H1 (cell line): ENCODE results near the gene NUFIP2. TPM values are rescaled to one million over a fixed set of nuclear protein-coding genes. Genes with fewer than 3 reads are reported as not detected.

ENCODE experiments used
- CTCF ChIA-PET: fragments of 300-600 bp; sonication (Branson Sonifier 250); formaldehyde crosslinking; loops from one replicate; lab custom pipeline; 2021; ENCODE audit not compliant: partially characterized antibody; lab: Charles Lee
- POLR2A ChIA-PET: fragments of 300-600 bp; sonication (Branson Sonifier 250); formaldehyde crosslinking; loops from one replicate; lab custom pipeline; 2021; ENCODE audit warnings: inconsistent platforms; ENCODE audit not compliant: partially characterized antibody; lab: Charles Lee
- DNase-seq, 2 experiments: peaks; one replicate each; pipeline versions ENCODE4 v3.0.0 to v3.0.0-alpha.2; 2010 to 2022; ENCODE audit warnings: low spot score in 2 of 2, low read depth in 1 of 2, mixed read lengths in 1 of 2
- FAIRE-seq: peaks from 2 replicates; lab custom pipeline; 2011; peaks lifted over from hg19 to GRCh38; lab: Jason Lieb, UNC
- H2AFZ ChIP-seq: 2 replicates; pipeline ENCODE4 v1.8.1; 2012; ENCODE audit warnings: low read length, inconsistent platforms
- H2AK5ac ChIP-seq: 2 replicates; pipeline ENCODE4 v1.6.1; 2013; ENCODE audit warnings: low read depth, low read length
- H2BK120ac ChIP-seq: replicated peaks from 2 replicates; pipeline ENCODE3; 2013; ENCODE audit warnings: low read depth, low read length, inconsistent platforms
- H2BK12ac ChIP-seq: 2 replicates; pipeline ENCODE4 v1.6.1; 2013; ENCODE audit warnings: low read depth, low read length
- H2BK15ac ChIP-seq: 2 replicates; pipeline ENCODE4 v1.6.1; 2013; ENCODE audit warnings: low read length
- H2BK20ac ChIP-seq: 2 replicates; pipeline ENCODE4 v1.6.1; 2013; ENCODE audit warnings: low read length
- H2BK5ac ChIP-seq: 2 replicates; pipeline ENCODE4 v1.6.1; 2013; ENCODE audit warnings: low read depth, low read length
- H3K14ac ChIP-seq: 2 replicates; pipeline ENCODE4 v1.6.1; 2013; ENCODE audit warnings: inconsistent platforms; ENCODE audit not compliant: insufficient read length
- H3K18ac ChIP-seq: 2 replicates; pipeline ENCODE4 v1.6.1; 2013; ENCODE audit warnings: low read length; ENCODE audit errors: extremely low read depth
- H3K23ac ChIP-seq: 2 replicates; pipeline ENCODE4 v1.6.1; 2013; ENCODE audit warnings: inconsistent platforms; ENCODE audit not compliant: insufficient read length
- H3K23me2 ChIP-seq: 2 replicates; pipeline ENCODE4 v1.6.1; 2013; ENCODE audit warnings: low read depth, low read length
- H3K27ac ChIP-seq: 2 replicates; pipeline ENCODE4 v1.6.1; 2011; ENCODE audit warnings: low read depth, low read length, inconsistent platforms
- H3K27me3 ChIP-seq, 4 experiments: replicated peaks in 1 of 4; 1 replicate in 1 of 4; 2 replicates in 3 of 4; pipeline versions ENCODE4 v1.6.1 to v1.8.1; 2011 to 2013; ENCODE audit warnings: low read length in 3 of 4, mild to moderate bottlenecking in 3 of 4, inconsistent platforms in 2 of 4, mixed read lengths in 2 of 4, moderate library complexity in 1 of 4; ENCODE audit not compliant: control insufficient read depth in 3 of 4, insufficient read depth in 3 of 4; ENCODE audit errors: extremely low read depth in 1 of 4
- H3K36me3 ChIP-seq, 4 experiments: 2 replicates each; pipeline versions ENCODE4 v1.6.1 to v1.8.1; 2011 to 2013; ENCODE audit warnings: mild to moderate bottlenecking in 4 of 4, low read length in 3 of 4, moderate library complexity in 2 of 4, control low read depth in 1 of 4, inconsistent platforms in 1 of 4; ENCODE audit not compliant: insufficient read depth in 4 of 4, control insufficient read depth in 2 of 4
- H3K4ac ChIP-seq: replicated peaks from 2 replicates; pipeline ENCODE3; 2013; ENCODE audit warnings: low read length, low read depth, mixed read lengths, inconsistent platforms; ENCODE audit not compliant: insufficient read length
- H3K4me1 ChIP-seq, 4 experiments: replicated peaks in 1 of 4; 1 replicate in 1 of 4; 2 replicates in 3 of 4; pipeline versions ENCODE4 v1.6.1 to v1.8.1; 2011 to 2013; ENCODE audit warnings: low read length in 3 of 4, inconsistent platforms in 2 of 4, mixed read lengths in 1 of 4; ENCODE audit not compliant: insufficient read depth in 4 of 4, control insufficient read depth in 3 of 4
- H3K4me2 ChIP-seq, 2 experiments: 2 replicates each; pipeline versions ENCODE4 v1.6.1 to v1.8.1; 2011 to 2013; ENCODE audit warnings: low read depth in 2 of 2, low read length in 2 of 2, control low read depth in 1 of 2, inconsistent platforms in 1 of 2, mild to moderate bottlenecking in 1 of 2; ENCODE audit not compliant: insufficient read depth in 1 of 2
- H3K4me3 ChIP-seq, 4 experiments: fragments of 200-600, 300-600 bp in 1 of 4; sonication (generic), shearing (Covaris generic), sonication (Bioruptor Twin) in 1 of 4; 2 replicates each; pipeline versions ENCODE4 v1.5.1 to v1.8.1; 2011 to 2016; ENCODE audit warnings: low read length in 4 of 4, low read depth in 3 of 4, control low read depth in 2 of 4, inconsistent platforms in 2 of 4, mild to moderate bottlenecking in 2 of 4, mixed read lengths in 1 of 4, moderate library complexity in 1 of 4; ENCODE audit not compliant: insufficient read depth in 2 of 4; ENCODE audit errors: extremely low read depth in 1 of 4
- H3K56ac ChIP-seq: replicated peaks from 2 replicates; pipeline ENCODE3; 2013; ENCODE audit warnings: low read depth, mild to moderate bottlenecking, mixed read lengths, low read length, inconsistent platforms; ENCODE audit not compliant: insufficient read length
- H3K79me1 ChIP-seq: 2 replicates; pipeline ENCODE4 v1.6.1; 2013; ENCODE audit warnings: low read depth, low read length, control low read depth
- H3K79me2 ChIP-seq, 2 experiments: 2 replicates each; pipeline versions ENCODE4 v1.6.1 to v1.8.1; 2012 to 2013; ENCODE audit warnings: low read length in 2 of 2, mild to moderate bottlenecking in 2 of 2, inconsistent platforms in 1 of 2; ENCODE audit not compliant: insufficient read depth in 2 of 2, control insufficient read depth in 1 of 2
- H3K9ac ChIP-seq, 4 experiments: replicated peaks in 1 of 4; 1 replicate in 1 of 4; 2 replicates in 3 of 4; pipeline versions ENCODE4 v1.6.1 to v1.8.1; 2011 to 2013; ENCODE audit warnings: low read depth in 3 of 4, low read length in 3 of 4, control low read depth in 2 of 4, mild to moderate bottlenecking in 2 of 4, moderate library complexity in 2 of 4, inconsistent platforms in 1 of 4; ENCODE audit errors: extremely low read depth in 1 of 4
- H3K9me3 ChIP-seq, 2 experiments: 2 replicates each; pipeline versions ENCODE4 v1.6.1 to v1.8.1; 2012 to 2013; ENCODE audit warnings: mild to moderate bottlenecking in 2 of 2, moderate library complexity in 2 of 2, control low read depth in 1 of 2, inconsistent platforms in 1 of 2, low read depth in 1 of 2, low read length in 1 of 2, mixed read lengths in 1 of 2; ENCODE audit not compliant: insufficient read depth in 2 of 2
- H4K20me1 ChIP-seq, 2 experiments: replicated peaks in 1 of 2; 2 replicates each; pipeline versions ENCODE3 to v1.8.1; 2011 to 2013; ENCODE audit warnings: inconsistent platforms in 2 of 2, low read length in 2 of 2, mild to moderate bottlenecking in 1 of 2; ENCODE audit not compliant: insufficient read depth in 2 of 2, control insufficient read depth in 1 of 2
- H4K5ac ChIP-seq: 2 replicates; pipeline ENCODE4 v1.6.1; 2013; ENCODE audit warnings: low read length, low read depth, mixed read lengths, inconsistent platforms; ENCODE audit not compliant: insufficient read length
- H4K8ac ChIP-seq: 2 replicates; pipeline ENCODE4 v1.8.0; 2013; ENCODE audit warnings: mild to moderate bottlenecking, moderate library complexity, low read length, inconsistent platforms; ENCODE audit not compliant: insufficient read depth; ENCODE audit errors: extremely low read depth
- H4K91ac ChIP-seq: replicated peaks from 2 replicates; pipeline ENCODE3; 2013; ENCODE audit warnings: low read length, mixed read lengths, inconsistent platforms; ENCODE audit not compliant: insufficient read length
- EZH2 ChIP-seq: fragments of 200-600 bp; sonication (generic); IDR thresholded peaks from 2 replicates; pipeline ENCODE4 v1.7.1; 2012; ENCODE audit warnings: low read depth, mild to moderate bottlenecking, moderate library complexity, low read length, inconsistent platforms; ENCODE audit not compliant: severe bottlenecking
- PHF8 ChIP-seq: fragments of 200-600 bp; sonication (generic); conservative IDR thresholded peaks from 2 replicates; pipeline ENCODE4 v1.7.1; 2012; ENCODE audit warnings: low read depth, mild to moderate bottlenecking, inconsistent platforms, low read length, moderate library complexity
- WGBS, 2 experiments: shearing (Covaris generic) in 1 of 2; methylation state at CpG; one replicate each; pipeline versions ENCODE4 v1.1.6 to v1.1.7; 2013 to 2015; ENCODE audit warnings: low lambda C conversion rate in 2 of 2, mixed read lengths in 2 of 2, inconsistent platforms in 1 of 2, low coverage in 1 of 2, missing lambda C conversion rate in 1 of 2; ENCODE audit not compliant: insufficient replicate concordance in 2 of 2, insufficient coverage in 1 of 2, insufficient read length in 1 of 2; ENCODE audit errors: extremely low coverage in 1 of 2, missing lambda C conversion rate in 1 of 2; 5-methylcytosine and 5-hydroxymethylcytosine counted together
- polyA plus RNA-seq, 7 experiments: library from polyadenylated mRNA; depleted of rRNA in 3 of 7; stranded (reverse) in 5 of 7; unstranded in 2 of 7; fragments of >200 nt in 5 of 7; fragments of 200-250 nt in 2 of 7; gene quantifications; 1 replicate in 5 of 7; 2 replicates in 1 of 7; 4 replicates in 1 of 7; pipeline versions ENCODE4 v1.2.1 to v1.2.3, GENCODE V29; 2011 to 2013; ENCODE audit warnings: missing spikeins in 2 of 7, mixed read lengths in 2 of 7
- total RNA-seq: library from RNA; stranded (reverse); fragmentation: NEBNext Ultra II Directional; extraction: Animal tissue kit (Norgen Biotek cat#: 25700); gene quantifications from 2 replicates; pipeline ENCODE4 v1.2.1, GENCODE V29; 2021

Gene NUFIP2
- total and polyA plus RNA-seq, 2 of the 8 experiments (the other 6 are each of a cell fraction or from before 2014, with no cell fraction given): 65.9 to 118 TPM

GRCh38 chr17:29256735-29257466 is 37.0 kb downstream of the NUFIP2 start:
- H3K9me3 ChIP-seq: no peaks in the 10 kb centered on the region
- no peak for DNase-seq
- H3K23ac ChIP-seq: no peak overlapping the region
- WGBS, 2 experiments: 91% methylated on average over 8 of the region's 8 CpGs; no CpG with 5 or more reads in 1 of the 2 experiments
- no peak overlapping the region for H3K18ac ChIP-seq
- H3K79me2 ChIP-seq: peaks cover 0 to 7% of the 10 kb centered on the region in 2 experiments; a peak in 1 of 4 replicates
- no peak overlapping the region for H2AK5ac ChIP-seq
- H2BK20ac ChIP-seq: no peak overlapping the region
- H3K4me1 ChIP-seq: peaks cover 0 to 1% (median 0%) of the 10 kb centered on the region in 4 experiments; a peak in 1 of 7 replicates
- no peak overlapping the region for H2BK12ac ChIP-seq
- peaks cover 1 to 17% of the 10 kb centered on the region in 2 experiments for H4K20me1 ChIP-seq
- H3K79me1 ChIP-seq: no peaks in the 10 kb centered on the region
- H3K14ac ChIP-seq: no peak overlapping the region
- H3K4me3 ChIP-seq: no peak overlapping the region
- H2AFZ ChIP-seq: no peak overlapping the region
- TF ChIP-seq PHF8: no peak
- TF ChIP-seq EZH2: no peak
- H2BK15ac ChIP-seq: no peak overlapping the region
- peaks cover 0 to 36% (median 10%) of the 10 kb centered on the region in 4 experiments; a peak in 4 of 8 replicates for H3K36me3 ChIP-seq
- H3K4ac ChIP-seq: no peak overlapping the region
- no peaks in the 10 kb centered on the region for H3K27me3 ChIP-seq
- POLR2A ChIA-PET: interaction anchor here (0.8 to 4.3 kb wide), 8 partner anchors 9 to 336 kb away, joined by 3 to 27 read pairs (median 4); partner anchors contain the start of genes ANKRD13B and NUFIP2
- H3K27ac ChIP-seq: no peak overlapping the region
- CTCF ChIA-PET: interaction anchor here (0.6 to 4.4 kb wide), 13 partner anchors 10 to 456 kb away, joined by 3 to 22 read pairs (median 3); no protein-coding TSS in a partner anchor
- H4K91ac ChIP-seq: no peak overlapping the region
- H3K23me2 ChIP-seq: no peaks in the 10 kb centered on the region
- no peak overlapping the region for H3K56ac ChIP-seq
- H4K8ac ChIP-seq: no peak overlapping the region
- FAIRE-seq: no peak
- H2BK5ac ChIP-seq: no peak overlapping the region
- no peak overlapping the region for H3K9ac ChIP-seq
- no peak overlapping the region for H2BK120ac ChIP-seq
- no peak overlapping the region for H4K5ac ChIP-seq
- H3K4me2 ChIP-seq: no peak overlapping the region
